Measurements from ENCODE around the gene RRP1B.
"Not testable (repeated sequence)": the region's sequence is repeated elsewhere in the genome, so short reads cannot be mapped to it uniquely, and the experiment has no call there.

Gene RRP1B

DNA sequence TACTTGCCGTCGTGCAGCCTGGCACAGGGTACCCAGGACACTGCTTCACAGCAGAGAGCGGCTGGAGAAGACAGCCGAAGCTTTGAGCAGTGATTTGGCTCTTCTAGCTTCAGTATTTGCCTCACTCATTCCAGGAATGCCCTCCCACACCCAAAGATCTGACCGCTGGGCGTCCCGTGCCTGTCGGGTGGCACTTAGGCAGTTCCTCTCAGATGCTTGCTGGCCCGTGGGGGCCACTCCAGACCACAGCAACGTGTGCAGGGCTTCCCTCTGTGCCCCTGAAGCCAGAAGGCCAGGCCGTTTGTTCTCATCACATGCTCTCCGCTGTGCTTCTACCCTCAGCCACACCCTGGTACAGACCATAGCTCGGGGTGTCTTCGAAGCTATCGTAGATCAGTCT, 17.0 kb downstream of the RRP1B start:
- no peak for DNase-seq

DNA sequence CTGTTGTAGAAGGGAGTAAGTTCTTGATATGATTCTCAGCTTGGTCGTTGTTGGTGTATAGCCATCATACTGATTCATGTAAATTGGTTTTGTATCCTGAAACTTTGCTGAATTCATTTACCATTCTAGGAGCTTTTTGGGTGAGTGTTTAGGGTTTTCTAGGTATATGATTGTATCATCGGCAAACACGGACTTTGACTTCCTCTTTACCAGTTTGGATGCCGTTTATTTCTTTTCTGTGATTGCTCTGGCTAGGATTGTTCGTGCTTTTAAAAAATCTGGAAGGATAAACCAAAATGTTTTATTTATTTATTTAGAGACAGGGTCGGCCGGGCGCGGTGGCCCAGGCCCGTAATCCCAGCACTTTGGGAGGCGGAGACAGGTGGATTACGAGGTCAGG, 20.6 kb downstream of the RRP1B start:
- no peak for DNase-seq

DNA sequence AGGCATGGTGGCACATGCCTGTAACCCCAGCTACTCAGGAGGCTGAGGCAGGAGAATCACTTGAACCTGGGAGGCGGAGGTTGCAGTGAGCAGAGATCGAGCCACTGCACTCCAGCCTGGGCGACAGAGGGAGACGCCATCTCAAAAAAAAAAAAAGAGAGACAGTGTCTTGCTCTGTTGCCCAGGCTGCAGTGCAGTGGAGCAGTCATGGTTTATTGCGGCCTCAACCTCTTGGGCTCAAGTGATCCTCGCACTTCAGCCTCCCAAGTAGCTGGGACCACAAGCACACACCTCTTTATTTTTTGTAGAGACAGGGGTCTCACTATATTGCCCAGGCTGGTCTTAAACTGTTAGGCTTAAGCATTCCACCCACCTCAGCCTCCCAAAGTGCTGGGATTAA, 21.1 kb downstream of the RRP1B start:
- not testable (repeated sequence) for DNase-seq

DNA sequence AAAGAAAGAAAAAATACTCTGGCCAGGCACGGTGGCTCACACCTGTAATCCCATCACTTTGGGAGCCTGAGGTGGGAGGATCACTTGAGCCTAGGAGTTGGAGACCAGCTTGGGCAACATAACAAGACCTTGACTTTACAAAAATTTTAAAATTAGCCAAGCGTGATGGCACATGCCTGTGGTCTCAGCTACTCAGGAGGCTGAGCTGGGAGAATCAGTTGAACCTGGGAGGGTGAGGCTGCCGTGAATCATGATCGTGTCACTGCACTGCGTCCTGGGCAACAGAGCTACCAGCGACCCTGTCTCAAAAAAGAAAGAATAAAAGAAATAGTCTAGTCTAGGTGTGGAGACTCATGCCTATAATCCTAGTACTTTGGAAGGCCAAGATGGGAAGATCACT, 22.3 kb downstream of the RRP1B start:
- no peak for DNase-seq

DNA sequence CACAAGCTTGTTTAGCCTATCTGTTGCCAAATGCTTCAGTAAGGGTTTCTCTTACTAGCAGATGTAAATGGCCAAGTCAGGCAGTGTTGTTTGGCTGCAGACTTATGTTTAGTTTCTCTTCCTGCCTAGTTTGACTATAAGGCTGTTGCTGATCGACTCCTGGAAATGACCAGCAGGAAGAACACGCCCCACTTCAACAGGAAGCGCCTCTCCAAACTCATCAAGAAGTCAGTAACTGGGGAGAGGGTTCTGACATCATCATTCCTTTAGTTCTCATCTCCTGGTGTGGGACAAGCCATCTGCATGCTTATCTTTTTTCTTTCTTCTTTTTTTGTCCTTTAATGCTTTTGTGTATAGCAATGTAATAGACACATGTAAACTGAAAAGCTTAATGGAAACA, 25.1 kb downstream of the RRP1B start:
- no peak for DNase-seq

DNA sequence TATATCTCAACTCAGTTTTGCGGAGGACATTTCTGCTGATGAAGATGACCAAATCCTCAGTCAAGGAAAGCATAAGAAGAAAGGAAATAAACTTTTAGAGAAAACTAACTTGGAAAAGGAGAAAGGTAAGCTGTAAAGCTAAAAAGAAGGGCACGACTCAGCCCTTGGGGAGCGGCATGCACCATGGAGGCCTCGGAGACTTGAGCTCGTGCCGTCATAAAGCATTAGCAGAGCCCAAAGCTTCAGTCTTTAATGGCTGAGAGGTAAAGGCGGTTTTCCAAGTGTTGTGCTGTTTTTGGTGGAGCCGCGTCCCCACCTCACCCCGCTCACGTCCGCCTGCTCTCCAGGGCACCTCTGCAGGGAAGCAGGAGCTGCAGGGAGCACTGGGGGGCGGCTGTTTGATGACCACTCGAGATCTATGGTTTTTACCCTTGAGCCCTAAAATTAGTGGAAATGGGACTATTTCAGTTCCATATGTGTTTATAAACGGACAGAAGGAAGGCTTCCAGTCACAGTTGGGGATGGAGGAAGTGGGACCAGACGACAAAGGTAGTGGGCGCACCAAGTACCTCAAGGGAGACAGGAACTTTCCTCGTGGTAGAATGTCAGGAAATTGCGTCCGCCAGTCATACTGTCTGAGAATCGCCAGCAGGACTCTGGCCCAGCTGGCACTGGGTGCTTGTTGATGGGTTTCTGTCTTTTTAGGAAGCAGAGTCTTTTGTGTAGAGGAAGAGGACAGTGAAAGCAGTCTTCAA, 27.6 kb downstream of the RRP1B start:
- no peak for DNase-seq

DNA sequence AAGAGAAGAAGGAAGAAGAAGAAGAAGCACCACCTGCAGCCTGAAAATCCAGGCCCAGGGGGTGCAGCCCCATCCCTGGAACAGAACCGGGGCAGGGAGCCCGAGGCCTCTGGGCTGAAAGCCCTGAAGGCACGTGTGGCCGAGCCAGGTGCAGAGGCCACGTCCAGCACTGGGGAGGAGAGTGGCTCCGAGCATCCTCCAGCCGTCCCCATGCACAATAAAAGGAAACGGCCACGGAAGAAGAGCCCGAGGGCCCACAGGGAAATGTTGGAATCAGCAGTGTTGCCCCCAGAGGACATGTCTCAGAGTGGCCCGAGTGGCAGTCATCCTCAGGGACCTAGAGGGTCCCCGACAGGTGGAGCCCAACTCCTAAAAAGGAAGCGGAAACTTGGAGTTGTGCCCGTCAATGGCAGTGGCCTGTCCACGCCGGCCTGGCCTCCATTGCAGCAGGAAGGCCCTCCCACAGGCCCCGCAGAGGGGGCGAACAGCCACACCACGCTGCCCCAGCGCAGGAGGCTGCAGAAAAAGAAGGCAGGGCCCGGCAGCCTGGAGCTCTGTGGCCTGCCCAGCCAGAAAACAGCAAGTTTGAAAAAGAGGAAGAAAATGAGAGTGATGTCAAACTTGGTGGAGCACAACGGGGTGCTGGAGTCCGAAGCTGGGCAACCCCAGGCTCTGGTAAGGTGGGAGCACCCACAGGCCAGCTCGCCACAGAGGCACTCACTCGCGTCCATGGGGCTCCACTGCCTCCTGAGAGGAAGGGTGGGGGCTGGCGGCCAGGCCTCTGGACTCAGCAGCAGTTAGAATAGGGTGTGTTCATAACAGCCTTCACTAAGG, 28.4 kb downstream of the RRP1B start:
- DNase-seq, result no peak

DNA sequence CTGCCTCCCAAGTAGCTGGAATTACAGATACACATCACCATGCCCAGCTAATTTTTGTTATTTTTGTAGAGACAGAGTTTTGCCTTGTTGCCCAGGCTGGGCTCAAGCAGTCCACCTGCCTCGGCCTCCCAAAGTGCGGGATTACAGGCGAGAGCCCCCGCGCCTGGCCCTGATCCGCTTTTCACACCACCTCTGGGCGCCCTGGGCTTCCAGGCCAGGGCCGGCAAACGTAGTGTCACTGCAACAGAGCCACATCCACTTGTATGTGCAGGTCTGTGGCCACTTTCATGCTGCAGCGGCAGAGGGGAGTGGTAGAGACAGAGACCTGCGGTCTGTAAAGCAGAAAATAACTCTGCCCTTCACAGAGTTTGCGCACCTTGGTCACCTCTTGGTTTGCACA, 29.5 kb downstream of the RRP1B start:
- DNase-seq, result no peak

DNA sequence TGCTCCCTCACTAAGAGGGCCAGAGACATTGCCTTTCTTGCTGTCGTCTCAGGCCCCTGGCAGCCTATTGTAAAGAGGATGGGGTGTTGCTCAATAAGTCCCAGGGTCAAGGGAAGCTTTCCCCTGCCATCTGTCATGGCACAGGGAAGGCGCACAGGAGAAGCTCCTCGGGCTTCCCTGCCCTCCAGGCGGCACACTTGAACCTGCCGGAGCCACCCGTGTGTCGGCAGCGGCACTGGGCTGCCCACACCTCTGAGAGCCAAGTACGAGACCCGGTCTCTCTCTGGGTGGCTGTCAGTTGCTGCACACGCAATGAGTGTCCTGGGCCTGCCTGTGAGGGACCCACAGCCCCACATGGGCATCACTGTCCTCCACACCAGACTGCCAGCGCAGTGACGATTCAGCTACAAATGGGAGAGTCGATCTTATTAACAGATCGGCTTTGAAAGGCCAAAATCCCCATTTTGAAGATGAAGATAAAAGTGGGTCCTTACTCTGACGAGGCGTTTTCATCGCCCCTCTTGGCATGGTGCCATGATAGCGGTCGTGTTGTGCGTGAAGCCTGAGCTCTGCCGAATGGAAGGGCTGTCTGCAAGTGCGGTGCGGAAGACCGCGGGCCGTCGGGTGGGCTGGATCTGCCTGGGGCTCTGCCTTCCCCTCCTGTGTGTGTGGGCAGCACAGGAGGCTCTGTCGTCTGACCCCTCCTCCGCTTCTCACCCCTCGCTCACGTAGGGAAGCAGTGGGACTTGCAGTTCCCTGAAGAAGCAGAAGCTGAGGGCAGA, 30.4 kb downstream of the RRP1B start:
- no peak for DNase-seq

DNA sequence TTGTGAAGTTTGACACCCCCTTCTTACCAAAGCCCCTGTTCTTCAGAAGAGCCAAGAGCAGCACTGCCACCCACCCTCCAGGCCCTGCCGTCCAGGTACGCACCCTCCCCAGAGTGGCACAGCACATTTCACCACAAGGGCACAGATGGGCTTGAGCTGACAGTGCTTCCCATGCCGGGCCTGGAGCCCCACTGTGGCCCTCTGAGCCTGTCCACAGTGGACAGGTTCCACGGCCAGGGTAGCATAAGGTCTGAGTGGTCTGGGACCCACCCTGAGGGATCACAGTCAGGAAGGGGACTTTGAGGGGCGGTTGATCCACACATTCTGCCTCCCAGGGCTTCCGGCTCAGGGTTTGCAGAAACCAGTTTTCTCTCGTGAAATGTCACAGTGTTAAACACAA, 31.0 kb downstream of the RRP1B start:
- no peak for DNase-seq

DNA sequence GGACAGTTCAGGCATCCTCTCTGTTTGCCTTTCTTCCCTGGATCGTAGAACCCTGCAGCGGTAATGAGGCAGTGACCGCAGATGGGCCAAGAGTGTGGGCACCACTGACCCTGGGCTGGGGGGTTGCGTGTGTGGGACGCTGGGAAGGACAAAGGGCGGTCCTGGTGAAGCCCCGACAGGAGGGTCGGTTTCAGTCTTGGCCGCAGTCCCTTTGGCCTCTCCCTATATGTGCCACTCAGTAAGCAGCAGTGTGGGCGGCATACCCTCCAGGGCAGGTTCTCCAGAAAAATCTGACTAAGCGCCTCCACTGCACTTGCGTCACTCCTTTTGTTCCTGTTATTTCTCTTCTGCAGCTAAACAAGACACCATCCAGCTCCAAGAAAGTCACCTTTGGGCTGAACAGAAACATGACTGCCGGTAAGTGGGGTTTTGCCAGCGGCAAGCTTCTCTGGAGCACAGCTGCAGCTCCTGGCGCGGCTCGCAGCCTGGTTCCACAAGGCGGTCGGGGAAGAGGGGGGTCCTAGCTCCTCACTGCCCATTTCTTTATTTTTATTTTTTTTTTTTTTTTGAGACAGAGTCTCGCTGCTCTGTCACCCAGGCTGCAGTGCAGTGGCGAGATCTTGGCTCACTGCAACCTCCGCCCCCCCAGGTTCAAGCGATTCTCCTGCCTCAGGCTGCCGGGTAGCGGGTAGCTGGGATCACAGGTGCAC, 31.9 kb downstream of the RRP1B start:
- no peak for DNase-seq

DNA sequence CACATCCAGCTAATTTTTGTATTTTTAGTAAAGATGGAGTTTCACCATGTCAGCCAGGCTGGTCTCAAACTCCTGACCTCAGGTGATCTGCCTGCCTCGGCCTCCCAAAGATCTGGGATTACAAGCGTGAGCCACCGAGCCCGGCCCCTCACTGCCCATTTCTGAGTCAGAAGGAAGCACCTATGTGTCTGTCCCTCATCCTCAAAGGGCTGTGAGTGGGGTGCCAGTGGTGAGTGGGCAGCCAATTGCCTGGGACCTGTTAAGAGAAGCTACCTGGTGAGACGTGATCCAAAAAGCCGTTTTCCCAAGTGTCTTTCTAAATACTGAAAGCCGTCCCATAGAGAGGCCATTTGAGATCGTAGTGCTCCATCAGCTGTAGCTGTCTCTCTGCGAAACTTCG, 32.4 kb downstream of the RRP1B start:
- no peak for DNase-seq

DNA sequence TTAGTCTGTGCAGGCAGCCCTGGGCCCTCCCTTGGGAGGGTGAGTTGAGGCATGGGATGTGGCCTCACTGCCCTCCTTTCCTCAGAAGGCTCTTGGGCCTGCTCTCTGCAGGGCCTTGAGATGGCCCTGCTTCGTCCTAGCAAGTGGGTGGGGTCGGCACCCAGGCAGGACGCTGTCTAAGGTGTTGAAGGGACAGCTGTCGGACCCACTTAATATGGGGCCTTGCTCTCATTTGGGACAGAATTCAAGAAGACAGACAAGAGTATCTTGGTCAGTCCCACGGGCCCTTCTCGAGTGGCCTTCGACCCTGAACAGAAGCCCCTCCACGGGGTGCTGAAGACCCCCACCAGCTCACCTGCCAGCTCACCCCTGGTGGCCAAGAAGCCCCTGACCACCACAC, 33.6 kb downstream of the RRP1B start:
- DNase-seq, result no peak

DNA sequence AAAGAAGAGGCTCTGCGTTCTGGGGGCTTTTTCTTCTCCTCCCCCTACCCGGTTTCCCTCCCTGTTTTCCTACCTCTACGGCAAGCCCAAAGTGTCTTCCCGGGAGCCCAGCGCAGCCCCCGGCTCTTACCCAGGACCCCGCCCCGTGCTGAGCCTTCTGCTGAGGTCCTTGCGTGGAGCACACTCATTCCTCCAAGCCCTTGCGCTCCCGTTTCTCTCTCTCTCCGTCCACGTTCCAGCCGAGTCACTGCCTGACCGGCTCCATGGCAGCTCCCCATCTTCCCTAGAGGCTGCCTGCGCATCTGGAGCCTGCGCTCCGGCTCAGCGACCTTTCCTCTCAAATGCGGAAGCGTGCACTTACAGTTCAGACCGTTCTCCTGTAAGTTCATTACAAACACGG, 34.6 kb downstream of the RRP1B start:
- DNase-seq, result no peak

DNA sequence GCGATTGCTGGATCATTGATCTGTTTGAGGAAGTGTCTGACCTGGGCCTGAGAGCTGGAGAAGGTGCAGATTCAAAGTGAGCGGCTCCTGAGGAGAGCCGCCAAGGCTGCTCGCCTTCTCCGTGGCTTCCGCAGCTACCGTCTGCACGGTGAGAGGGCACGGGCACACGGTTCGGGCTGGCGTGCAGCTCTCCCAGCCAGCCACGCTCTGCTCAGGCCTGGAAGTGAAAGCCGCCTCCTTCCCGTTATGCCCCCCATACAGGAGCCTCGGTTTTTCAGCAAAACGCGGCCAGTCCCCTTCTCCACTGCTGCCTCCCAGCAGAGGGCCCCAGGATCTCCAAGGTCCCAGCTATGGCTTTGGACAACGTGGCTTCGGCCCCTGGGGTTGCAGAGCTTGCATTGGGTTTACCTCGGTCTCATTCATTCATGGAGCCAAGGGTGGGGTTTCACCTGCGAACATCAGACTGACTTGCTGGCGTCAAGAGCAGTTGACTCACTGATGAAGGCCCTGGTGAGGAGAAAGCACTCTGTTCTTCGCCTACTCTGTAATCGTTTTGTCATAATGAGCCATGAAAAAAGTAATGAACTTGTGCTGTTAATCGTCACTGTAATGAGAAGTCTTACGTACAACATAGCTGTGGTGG, 35.2 kb downstream of the RRP1B start:
- no peak for DNase-seq

DNA sequence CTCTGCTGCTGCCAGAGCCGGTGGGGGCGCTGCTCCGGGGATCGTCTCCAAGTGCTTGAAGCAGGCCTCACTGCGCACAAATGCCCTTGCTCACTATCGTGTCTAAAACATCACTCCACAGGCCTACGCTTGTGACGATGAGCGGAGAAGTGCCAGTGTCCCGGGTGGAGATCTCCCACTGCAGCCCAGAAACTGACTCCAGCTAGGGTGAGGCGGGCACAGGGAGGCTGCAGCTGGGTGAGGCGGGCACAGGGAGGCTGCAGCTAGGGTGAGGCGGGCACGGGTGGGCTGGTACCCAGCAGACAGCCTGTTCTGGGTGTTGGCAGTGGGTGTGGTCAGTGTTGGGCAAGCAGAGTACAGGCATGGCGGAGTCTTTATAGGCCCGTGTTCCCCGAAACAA, 36.9 kb downstream of the RRP1B start:
- DNase-seq, result no peak

DNA sequence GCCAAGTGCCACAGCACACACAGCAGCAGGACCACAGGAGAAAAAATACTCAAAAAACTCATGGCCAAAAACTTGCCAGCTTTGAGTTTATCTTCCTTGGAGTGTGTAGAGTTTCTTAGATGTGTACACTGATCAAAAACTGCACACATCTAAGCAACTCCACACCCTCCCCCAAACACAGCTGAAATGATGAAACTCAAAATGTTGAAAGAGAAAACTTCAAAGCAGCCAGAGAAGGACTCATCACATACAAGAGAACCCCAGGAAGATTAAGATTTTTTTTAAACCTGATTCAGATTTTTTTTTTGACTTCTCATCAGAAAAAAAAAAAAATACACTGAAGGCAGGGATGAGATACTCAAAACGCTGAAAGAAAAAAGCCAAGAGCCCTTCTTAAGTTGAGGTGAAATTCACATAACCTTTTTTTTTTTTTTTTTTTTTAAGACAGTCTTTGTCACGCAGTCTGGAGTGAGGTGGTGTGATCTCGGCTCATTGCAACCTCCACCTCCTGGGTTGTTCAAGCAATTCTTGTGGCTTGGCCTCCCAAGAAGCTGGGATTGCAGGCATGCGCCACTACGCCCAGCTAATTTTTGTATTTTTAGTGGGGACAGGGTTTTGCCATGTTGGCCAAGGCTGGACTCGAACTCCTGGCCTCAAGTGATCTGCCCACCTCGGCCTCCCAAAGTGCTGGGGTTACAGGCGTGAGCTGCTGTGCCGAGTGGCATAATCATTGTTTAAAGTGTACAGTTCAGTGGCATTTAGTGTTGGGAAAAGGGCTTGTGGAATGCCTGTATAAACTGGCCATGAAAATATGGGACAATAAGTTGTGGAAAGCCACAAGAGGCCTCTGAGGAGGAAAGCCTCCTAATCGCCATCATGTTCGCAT, 38.6 kb downstream of the RRP1B start:
- no peak for DNase-seq

DNA sequence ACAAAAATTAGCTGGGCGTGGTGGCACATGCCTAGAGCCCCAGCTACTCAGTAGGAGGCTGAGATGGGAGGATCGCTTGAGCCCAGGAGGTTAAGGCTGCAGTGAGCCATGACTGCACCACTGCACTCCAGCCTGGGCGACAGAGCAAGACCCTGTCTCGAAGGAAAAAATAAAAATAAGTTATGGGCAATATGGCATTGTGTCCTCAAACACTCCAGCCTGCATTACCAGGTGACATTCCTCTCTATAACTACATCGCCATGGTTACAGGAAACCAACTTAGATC, 40.1 kb downstream of the RRP1B start:
- DNase-seq, result not testable (repeated sequence)

DNA sequence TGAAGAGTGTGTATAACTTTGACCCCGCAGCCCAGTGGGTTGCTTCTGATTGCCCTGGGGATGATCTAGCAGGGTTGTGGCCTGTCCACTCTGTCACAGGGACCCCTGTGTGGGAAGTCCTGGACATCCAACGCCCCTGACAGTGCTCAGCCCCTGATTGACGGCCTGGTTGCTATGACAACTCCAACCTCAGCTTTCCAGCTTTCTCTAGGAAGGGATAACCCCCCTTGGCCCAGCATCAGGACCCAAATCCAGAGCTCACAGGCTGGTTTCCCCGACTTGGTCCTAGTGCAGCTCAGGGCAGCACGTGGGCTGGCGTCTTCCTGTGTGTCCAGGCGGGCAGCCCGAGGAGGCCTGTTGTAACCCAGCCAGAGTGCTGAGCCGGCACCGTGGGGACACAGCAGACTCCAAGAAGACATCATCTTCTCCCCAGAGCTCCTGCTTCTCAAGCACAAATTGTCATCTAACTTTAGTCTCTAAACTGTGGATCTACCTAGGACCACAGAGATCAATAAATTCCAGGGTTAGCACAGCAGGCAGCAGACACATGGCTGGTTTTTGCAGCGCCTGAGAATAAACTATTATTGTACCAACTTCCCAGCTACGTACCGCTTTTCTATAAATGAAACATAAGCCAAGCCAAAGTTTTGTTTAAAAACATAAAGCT, 40.7 kb downstream of the RRP1B start:
- DNase-seq, result no peak

DNA sequence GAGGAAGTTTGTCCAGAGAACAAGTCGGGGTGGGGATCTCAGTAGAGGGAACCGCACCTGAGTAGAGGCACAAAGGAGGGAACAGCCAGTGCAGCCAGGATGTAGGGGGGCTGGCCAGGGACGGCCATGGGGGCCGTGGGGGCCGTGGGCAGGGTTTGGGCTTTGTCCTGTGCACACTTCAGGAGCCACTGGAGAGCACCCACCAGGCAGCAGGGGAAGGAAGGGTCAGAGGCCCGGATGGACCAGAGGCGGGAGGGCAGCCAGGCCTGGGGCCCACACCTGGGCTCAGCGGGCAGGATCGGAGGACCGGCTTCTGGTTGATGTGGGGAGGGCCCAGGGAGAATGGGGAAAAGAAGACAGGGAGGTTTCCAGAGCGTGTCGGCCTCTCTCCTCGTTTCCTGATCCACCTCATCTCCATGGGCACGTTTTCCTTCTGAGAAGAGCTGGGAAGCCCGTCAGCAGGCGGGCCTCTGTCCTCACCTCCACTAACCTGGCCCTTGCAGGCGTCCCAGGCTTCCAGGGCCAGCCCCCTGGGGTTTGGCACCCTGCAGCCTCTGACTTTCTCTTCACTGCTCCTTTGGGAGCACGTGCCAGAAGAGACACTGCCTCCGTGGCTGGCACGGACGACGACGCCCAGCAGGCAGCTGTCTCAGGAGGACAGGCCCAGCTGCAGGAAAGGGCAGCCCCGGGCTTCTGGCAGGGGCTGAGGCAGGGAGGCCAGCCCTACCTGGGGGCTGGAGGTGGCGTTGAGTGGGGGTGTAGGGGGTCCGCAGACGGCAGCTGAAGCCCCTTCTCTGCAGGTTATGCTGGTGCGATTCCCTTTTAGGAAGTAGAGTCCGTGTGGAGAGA, 42.8 kb downstream of the RRP1B start:
- DNase-seq, result no peak

DNA sequence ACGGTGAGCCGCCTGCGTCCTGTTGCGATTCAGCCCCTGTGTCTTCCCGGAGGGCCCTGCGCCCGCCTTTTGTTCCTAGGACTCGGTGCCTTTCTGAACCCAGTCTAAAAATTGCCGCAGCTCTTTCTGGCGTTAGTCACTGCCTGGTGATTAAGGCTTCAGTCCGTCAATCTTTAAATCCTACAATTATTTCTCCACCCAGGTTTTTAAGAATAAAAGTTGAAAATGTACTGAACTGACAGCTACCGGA, 43.4 kb downstream of the RRP1B start:
- DNase-seq, result no peak
